Colon (tissue), 2 donors: Measurements from ENCODE around the gene ANKMY2.

Source experiments
- FAIRE-seq: peaks from 2 replicates; lab custom pipeline; 2012; peaks lifted over from hg19 to GRCh38; lab: Jason Lieb, UNC
- donor health status: control.
- donor health status: control.

The ANKMY2 gene

GRCh38 chr7:16579216-16579615 is 66.3 kb downstream of the ANKMY2 start:
- FAIRE-seq: no peak

- no peak for FAIRE-seq
Measured at GRCh38 chr7:16571941-16572340, 73.6 kb downstream of the ANKMY2 start.

GRCh38 chr7:16564909-16565426 is 80.6 kb downstream of the ANKMY2 start:
- no peak for FAIRE-seq

GRCh38 chr7:16564023-16564380 is 81.6 kb downstream of the ANKMY2 start:
- no peak for FAIRE-seq

- FAIRE-seq: no peak
Measured at GRCh38 chr7:16563281-16564022, 82.1 kb downstream of the ANKMY2 start.

- FAIRE-seq: no peak
Measured at GRCh38 chr7:16562456-16563220, 82.9 kb downstream of the ANKMY2 start.

GRCh38 chr7:16561943-16562342 is 83.6 kb downstream of the ANKMY2 start:
- no peak for FAIRE-seq

GRCh38 chr7:16559497-16560179 is 85.9 kb downstream of the ANKMY2 start:
- no peak for FAIRE-seq

- FAIRE-seq: no peak
Measured at GRCh38 chr7:16558761-16559302, 86.7 kb downstream of the ANKMY2 start.

GRCh38 chr7:16556359-16556758 is 89.2 kb downstream of the ANKMY2 start:
- no peak for FAIRE-seq

- FAIRE-seq: no peak
Measured at GRCh38 chr7:16554518-16555236, 90.9 kb downstream of the ANKMY2 start.

- no peak for FAIRE-seq
Measured at GRCh38 chr7:16550671-16551070, 94.9 kb downstream of the ANKMY2 start.
